ENCODE measurements around the gene UFC1.

The UFC1 gene

DNA sequence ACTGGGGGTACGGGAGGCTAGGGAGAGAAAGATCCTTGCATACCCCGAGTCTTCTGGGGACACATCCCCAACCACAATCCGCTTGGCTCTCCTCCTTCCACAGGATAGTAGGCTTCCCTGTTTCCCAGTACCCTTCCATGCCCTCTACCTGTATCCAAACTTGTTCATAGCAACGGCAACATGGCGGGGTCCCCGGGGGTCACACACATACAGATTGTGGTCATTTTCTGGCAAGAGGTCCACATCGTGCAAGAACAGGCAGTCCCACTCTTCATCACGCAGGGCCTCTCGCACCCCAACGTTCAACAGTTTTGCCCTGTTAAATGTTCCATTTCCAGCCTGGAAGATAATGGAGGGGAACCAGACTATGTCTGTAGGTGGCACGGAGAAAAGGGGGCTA is 19.9 kb downstream of the UFC1 start:
- TF ChIP-seq, protein P1, sequence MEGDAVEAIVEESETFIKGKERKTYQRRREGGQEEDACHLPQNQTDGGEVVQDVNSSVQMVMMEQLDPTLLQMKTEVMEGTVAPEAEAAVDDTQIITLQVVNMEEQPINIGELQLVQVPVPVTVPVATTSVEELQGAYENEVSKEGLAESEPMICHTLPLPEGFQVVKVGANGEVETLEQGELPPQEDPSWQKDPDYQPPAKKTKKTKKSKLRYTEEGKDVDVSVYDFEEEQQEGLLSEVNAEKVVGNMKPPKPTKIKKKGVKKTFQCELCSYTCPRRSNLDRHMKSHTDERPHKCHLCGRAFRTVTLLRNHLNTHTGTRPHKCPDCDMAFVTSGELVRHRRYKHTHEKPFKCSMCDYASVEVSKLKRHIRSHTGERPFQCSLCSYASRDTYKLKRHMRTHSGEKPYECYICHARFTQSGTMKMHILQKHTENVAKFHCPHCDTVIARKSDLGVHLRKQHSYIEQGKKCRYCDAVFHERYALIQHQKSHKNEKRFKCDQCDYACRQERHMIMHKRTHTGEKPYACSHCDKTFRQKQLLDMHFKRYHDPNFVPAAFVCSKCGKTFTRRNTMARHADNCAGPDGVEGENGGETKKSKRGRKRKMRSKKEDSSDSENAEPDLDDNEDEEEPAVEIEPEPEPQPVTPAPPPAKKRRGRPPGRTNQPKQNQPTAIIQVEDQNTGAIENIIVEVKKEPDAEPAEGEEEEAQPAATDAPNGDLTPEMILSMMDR (conservative IDR thresholded peaks at IDR 0.05; ENCODE audit: control insufficient read depth, insufficient read depth, low read depth, low read length) = no peak
- no peak for DNase-seq (ENCODE audit: low read depth)
- no peak overlapping the region for H3K4me3 ChIP-seq (ENCODE audit: control insufficient read depth, low read depth, low read length)

DNA sequence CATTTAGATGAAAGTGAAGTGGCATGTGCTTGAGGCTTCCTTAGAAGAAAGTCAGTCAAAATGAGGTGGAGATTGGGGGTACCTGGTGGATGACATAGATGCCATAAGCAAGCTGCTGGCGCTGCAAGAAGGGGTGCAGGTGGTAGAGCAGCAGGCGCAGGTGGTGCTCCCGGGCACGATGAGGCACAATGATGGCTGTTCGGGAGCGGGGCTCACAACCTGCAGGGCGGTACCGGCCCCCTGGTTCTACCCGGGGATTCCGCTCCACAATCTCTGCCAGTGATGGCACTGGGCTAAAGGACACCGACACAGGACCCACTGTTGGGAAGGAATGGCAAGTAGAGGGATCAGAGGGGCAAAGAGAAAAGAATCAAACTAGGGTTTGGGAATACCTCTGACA is 21.1 kb downstream of the UFC1 start:
- TF ChIP-seq, protein P1 (conservative IDR thresholded peaks at IDR 0.05; ENCODE audit: control insufficient read depth, insufficient read depth, low read depth, low read length) = no peak
- DNase-seq (ENCODE audit: low read depth) = no peak
- no peak overlapping the region for H3K4me3 ChIP-seq (ENCODE audit: control insufficient read depth, low read depth, low read length)

DNA sequence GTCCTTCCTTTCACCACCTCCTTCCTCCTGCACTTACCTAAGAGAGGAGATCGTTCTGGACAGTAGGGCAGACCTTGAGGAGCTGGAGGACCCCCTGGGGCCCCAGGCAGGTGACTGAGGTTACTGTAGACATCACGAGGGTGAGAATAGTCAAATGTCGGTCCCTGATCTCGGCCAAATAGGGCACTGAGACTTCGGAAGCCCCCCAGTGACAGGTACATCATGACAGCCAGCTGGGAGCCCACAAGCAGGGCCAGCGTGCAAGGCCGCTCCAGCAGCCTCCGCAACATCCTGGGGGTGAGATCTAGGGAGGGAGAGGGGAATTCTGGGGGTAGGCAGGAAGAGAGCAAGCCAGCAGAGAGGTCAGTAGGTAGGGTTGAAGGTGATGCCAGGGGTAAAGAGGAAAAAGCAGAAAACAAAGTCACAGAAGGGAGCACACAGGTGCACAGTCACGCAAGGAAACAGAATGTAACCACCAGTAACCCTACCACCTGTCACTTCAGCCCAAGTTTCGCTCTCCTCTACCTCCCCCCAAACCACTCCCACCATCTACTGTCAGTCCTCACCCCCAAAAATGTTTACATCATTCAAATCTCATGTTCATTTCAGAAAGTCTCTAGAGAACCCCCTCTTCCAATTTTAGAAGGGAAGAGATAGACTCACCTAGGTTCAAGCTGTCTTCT is 22.1 kb downstream of the UFC1 start:
- H3K4me3 ChIP-seq (ENCODE audit: control insufficient read depth, low read depth, low read length) = peak overlapping the region; percentile 96
- TF ChIP-seq, protein P1 (conservative IDR thresholded peaks at IDR 0.05; ENCODE audit: control insufficient read depth, insufficient read depth, low read depth, low read length) = no peak
- no peak for DNase-seq (ENCODE audit: low read depth)

DNA sequence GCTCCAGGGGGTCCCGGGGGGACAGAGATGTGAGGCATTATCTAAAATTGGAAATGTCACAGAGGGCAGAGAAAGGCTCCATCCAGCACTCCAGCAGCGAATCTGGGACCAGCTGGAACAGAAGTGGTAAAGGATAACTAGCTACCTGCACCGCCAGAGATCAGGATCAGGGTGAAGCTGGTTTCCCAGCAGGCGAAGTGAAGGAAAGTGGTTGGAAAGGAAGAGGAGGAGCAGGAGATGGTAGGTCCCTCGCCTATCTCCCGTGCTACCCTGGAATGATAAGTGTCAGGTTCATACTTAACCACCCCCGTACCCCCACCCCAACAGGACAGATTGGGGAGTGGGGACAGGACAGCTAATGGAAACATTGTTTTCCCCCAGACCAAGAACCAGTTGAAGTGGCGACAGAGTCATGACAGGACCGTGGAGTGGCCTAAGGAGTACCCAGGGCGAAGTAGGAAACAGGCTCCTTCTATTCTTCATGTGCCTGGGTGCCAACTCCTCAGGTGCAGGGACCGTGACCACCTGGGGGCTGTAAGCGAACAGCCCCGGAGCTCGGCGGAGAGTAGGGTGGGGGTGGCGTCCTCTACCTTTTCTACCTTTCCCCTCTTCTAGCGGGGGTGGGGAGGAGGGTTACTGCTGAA is 22.8 kb downstream of the UFC1 start:
- no peak for DNase-seq (ENCODE audit: low read depth)
- H3K4me3 ChIP-seq (ENCODE audit: control insufficient read depth, low read depth, low read length) = peak overlapping the region; percentile 96
- TF ChIP-seq, protein P1 (conservative IDR thresholded peaks at IDR 0.05; ENCODE audit: control insufficient read depth, insufficient read depth, low read depth, low read length) = no peak

DNA sequence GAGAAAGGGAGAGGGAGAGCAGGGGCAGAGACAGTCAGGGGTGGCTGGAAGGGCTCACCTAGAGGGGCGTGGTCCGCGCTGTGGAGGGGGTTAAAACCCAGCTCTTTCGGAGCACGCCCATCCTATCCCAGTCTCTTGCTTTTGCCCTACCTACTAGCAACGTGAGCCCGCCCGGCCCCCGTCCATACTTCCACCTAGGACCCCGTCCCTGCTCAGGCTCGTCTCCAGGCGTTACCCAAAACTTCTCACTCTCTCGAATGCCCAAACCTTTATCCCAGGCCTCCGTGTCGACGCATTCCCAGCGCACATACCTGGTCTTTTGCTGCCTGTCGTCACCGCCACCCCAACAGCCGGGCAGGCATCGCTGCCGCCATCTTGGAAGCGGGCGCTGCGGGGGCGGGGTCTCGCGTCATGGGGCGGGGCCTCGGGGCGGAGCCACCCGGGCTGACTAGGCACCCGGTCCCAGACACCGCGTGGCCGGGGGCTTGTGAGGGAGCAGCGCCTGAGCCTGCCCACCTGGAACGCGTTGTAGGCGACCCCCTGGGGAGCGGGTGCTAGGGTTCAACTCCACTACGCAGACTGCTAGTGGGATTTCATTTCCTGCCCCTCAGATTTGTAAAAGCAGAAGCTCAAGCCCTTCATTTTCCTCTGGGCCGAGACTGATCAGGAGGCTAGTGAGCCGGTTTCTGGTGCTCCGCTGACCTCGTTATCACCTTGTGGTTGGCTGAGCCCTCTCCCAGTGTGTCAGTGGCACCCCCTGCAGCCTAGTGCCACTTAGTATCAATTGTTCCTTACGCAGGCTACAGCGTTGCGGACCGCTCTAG is 23.5 kb downstream of the UFC1 start, which contains the start of gene B4GALT3:
TSS of gene B4GALT3 (minus strand) at position 396 of the 824 bp plus-strand sequence. CDS start 1,447 bp downstream, outside the sequence.
- peak within 1 kb of the TSS; percentile 96 for H3K4me3 ChIP-seq (ENCODE audit: control insufficient read depth, low read depth, low read length)
- DNase-seq (ENCODE audit: low read depth) = peak; percentile 78

DNA sequence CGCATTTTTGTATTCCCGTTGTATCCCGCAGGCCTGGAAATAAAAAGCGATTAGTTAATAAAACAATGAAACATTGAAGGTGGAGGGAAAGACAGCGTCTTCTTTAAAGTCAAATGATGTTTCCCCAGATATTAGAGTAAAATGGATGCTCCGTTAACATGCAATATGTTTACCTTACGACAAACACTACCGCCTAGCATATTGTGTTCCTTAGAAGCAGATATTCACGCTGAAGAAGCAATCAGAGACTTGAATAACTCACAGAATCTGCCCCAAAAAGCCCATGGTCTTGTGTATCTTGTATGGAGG is 24.1 kb downstream of the UFC1 start:
- peak overlapping the region; percentile 96 for H3K4me3 ChIP-seq (ENCODE audit: control insufficient read depth, low read depth, low read length)
- TF ChIP-seq, protein P1 (conservative IDR thresholded peaks at IDR 0.05; ENCODE audit: control insufficient read depth, insufficient read depth, low read depth, low read length) = no peak
- DNase-seq (ENCODE audit: low read depth) = no peak

More for the DNA sequence above, 23.5 kb downstream of the UFC1 start, which contains the start of gene B4GALT3:
- TF ChIP-seq, protein P1 (conservative IDR thresholded peaks at IDR 0.05; ENCODE audit: control insufficient read depth, insufficient read depth, low read depth, low read length) = no peak

All from fibroblast of mammary gland (primary cell).